Lung (tissue), 12 donors: Measurements from ENCODE around the gene SRP54. TPM values are rescaled to one million over a fixed set of nuclear protein-coding genes. Genes with fewer than 3 reads are reported as not detected.

ENCODE experiments used
- ATAC-seq: fragments of 200-7000 bp; cut with Tn5 transposase; one replicate; pipeline ENCODE4 v1.9.1; 2020; ENCODE audit warnings: moderate number of reproducible peaks; ENCODE audit not compliant: insufficient read depth, low FRiP score
- DNase-seq, 3 donors: peaks; one replicate each; pipeline ENCODE4 v3.0.0-alpha.2; 2013 to 2017
- H3K27ac ChIP-seq, 2 donors: one replicate each; pipeline ENCODE4 v1.5.1; 2013; ENCODE audit warnings: mild to moderate bottlenecking in 2 of 2, moderate library complexity in 2 of 2, control low read depth in 1 of 2, inconsistent platforms in 1 of 2, low read depth in 1 of 2, low read length in 1 of 2
- H3K27me3 ChIP-seq, 3 donors: one replicate each; pipeline ENCODE4 v1.5.1; 2013; ENCODE audit warnings: low read length in 2 of 3; ENCODE audit not compliant: control insufficient read depth in 3 of 3, insufficient read depth in 3 of 3
- H3K36me3 ChIP-seq, 4 donors: one replicate each; pipeline ENCODE4 v1.5.1; 2013; ENCODE audit warnings: low read length in 4 of 4, mild to moderate bottlenecking in 1 of 4, moderate library complexity in 1 of 4; ENCODE audit not compliant: control insufficient read depth in 4 of 4, insufficient read depth in 4 of 4
- H3K4me1 ChIP-seq, 5 donors: one replicate each; pipeline ENCODE4 v1.5.1; 2013; ENCODE audit warnings: low read length in 5 of 5, mild to moderate bottlenecking in 2 of 5, moderate library complexity in 1 of 5; ENCODE audit not compliant: control insufficient read depth in 5 of 5, insufficient read depth in 5 of 5
- H3K4me3 ChIP-seq: one replicate; pipeline ENCODE4 v1.5.1; 2013; ENCODE audit warnings: mild to moderate bottlenecking, control low read depth, moderate library complexity
- H3K9ac ChIP-seq, 2 donors: one replicate each; pipeline ENCODE4 v1.5.1; 2013; ENCODE audit warnings: low read length in 2 of 2, control low read depth in 1 of 2; ENCODE audit not compliant: insufficient read depth in 1 of 2
- H3K9me3 ChIP-seq, 4 donors: one replicate each; pipeline ENCODE4 v1.5.1; 2013; ENCODE audit warnings: low read length in 3 of 4, mild to moderate bottlenecking in 1 of 4, moderate library complexity in 1 of 4; ENCODE audit not compliant: control insufficient read depth in 4 of 4, insufficient read depth in 3 of 4
- CTCF ChIP-seq: IDR thresholded peaks from 2 replicates; pipeline ENCODE4 v1.5.1; 2012; ENCODE audit warnings: mild to moderate bottlenecking; ENCODE audit errors: control extremely low read depth, extremely low read depth
- WGBS, 2 donors: extraction: QIAGEN DNeasy Blood & Tissue Kit; methylation state at CpG; one replicate each; pipeline ENCODE4 v1.1.7; 2013; 5-methylcytosine and 5-hydroxymethylcytosine counted together
- polyA plus RNA-seq, 2 donors: library from polyadenylated mRNA; stranded (reverse); fragments of 200-250 nt; gene quantifications; one replicate each; pipeline ENCODE4 v1.2.1, GENCODE V29; 2013
- total RNA-seq, 2 donors: library from RNA; depleted of rRNA in 1 of 2; stranded (reverse); fragments of >200 nt in 1 of 2; gene quantifications; one replicate each; pipeline ENCODE4 v1.2.1, GENCODE V29; 2014 to 2021
- donor health status: control.
- donor health status: control.
- donor health status: Bipolar disorder and iron deficiency.
- donor health status: healthy.
- donor health status: DM: yes; HTN: yes; CAD: no.

SRP54 gene
- total and polyA plus RNA-seq, 4 donors: 24.5 to 92.8 (median 44.8) TPM

- Histone ChIP-seq H3K4me1 (peaks cover 0 to 1% (median 0%) of the 10 kb centered on the region in 5 donors), H3K9ac (no peak overlapping the region), H3K4me3 (no peak overlapping the region), H3K9me3 (no peaks in the 10 kb centered on the region), H3K27ac (no peak overlapping the region), H3K27me3 (no peaks in the 10 kb centered on the region), H3K36me3 (peaks cover 0 to 4% (median 0%) of the 10 kb centered on the region in 4 donors)
- no peak for TF ChIP-seq CTCF
- WGBS, 2 donors: 54 to 76% methylated on average over 6 of the region's 6 CpGs
- DNase-seq: no peak
- ATAC-seq: no peak
These were observed 45.4 kb upstream of the SRP54 start for GRCh38 chr14:34937442-34937841.

GRCh38 chr14:34937876-34938275 lies 44.9 kb upstream of the SRP54 start:
- Histone ChIP-seq H3K9ac (no peak overlapping the region), H3K9me3 (no peaks in the 10 kb centered on the region), H3K4me1 (peaks cover 0 to 1% (median 0%) of the 10 kb centered on the region in 5 donors), H3K27ac (no peak overlapping the region), H3K36me3 (peaks cover 0 to 4% (median 0%) of the 10 kb centered on the region in 4 donors), H3K4me3 (no peak overlapping the region), H3K27me3 (no peaks in the 10 kb centered on the region)
- 89 to 92% methylated on average over 3 of the region's 3 CpGs for whole genome bisulfite sequencing, 2 donors
- TF ChIP-seq CTCF: no peak
- ATAC-seq (no peak), DNase-seq (no peak)

- no peak overlapping the region for H3K4me3 ChIP-seq
- ATAC-seq: no peak
- no peak overlapping the region for H3K9ac ChIP-seq
- H3K9me3 ChIP-seq: no peaks in the 10 kb centered on the region
- peaks cover 0 to 1% (median 0%) of the 10 kb centered on the region in 5 donors for H3K4me1 ChIP-seq
- peaks cover 0 to 4% (median 1%) of the 10 kb centered on the region in 4 donors for H3K36me3 ChIP-seq
- TF ChIP-seq CTCF: no peak
- H3K27ac ChIP-seq: no peak overlapping the region
- no peak for DNase-seq
- H3K27me3 ChIP-seq: no peaks in the 10 kb centered on the region
These were observed 39.3 kb upstream of the SRP54 start for GRCh38 chr14:34943506-34943905.

- WGBS, 2 donors: 96 to 97% methylated on average over 7 of the region's 7 CpGs
- H3K9me3 ChIP-seq: no peaks in the 10 kb centered on the region
- no peak for ATAC-seq
- no peak for DNase-seq
- no peak overlapping the region for H3K27ac ChIP-seq
- no peaks in the 10 kb centered on the region for H3K4me1 ChIP-seq
- peaks cover 0 to 4% (median 1%) of the 10 kb centered on the region in 4 donors for H3K36me3 ChIP-seq
- no peak overlapping the region for H3K9ac ChIP-seq
- no peaks in the 10 kb centered on the region for H3K27me3 ChIP-seq
- TF ChIP-seq CTCF: no peak
- H3K4me3 ChIP-seq: no peak overlapping the region
These were observed 38.0 kb upstream of the SRP54 start for GRCh38 chr14:34944744-34945143.
